Measurements from ENCODE around the gene UTP11.
A peak's percentile ranks its signal among the peaks of the same experiment; 100 is the strongest.

Gene UTP11

DNA sequence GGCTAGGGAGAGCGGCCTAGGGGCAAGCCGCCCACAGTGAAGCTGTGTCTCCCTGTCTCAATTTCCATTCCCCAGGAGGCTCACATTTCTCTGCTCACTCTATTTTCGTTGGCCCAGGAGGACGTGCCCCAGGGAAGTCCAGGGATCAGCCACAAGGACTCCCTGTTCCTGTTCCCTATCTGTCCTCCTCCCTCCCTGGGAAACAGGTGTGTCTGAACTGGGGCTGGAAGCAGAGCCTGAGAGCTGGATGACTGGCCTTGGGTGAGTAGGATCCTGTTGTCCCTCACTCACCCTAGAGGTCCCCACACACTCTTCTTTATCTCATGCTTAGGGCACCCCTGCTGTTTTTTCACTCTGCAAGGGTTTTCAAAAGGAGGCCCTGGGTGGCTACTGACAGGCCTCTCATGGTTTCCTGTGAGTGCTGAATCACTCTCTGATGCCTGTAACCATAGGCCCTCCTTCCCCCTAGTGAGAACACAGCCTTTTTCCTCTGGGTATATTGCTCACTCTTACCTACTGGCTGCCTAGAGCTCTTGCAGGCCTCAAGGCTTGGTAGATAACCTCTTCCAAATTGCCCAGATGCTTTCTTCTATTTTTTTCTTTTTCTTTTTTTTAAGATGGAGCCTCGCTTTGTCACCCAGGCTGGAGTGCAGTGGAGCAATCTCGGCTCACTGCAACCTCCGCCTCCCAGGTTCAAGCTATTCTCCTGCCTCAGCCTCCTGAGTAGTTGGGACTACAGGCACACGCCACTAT is 3.3 kb upstream of the UTP11 start:
- peaks cover 0 to 3% (median 0%) of the 10 kb centered on the region in 4 experiments for H3K36me3 ChIP-seq (ENCODE audit: control insufficient read depth in 4 of 4, insufficient read depth in 4 of 4, low read length in 3 of 4)
- H3K4me1 ChIP-seq (ENCODE audit: control extremely low read depth in 1 of 4, control insufficient read depth in 4 of 4, insufficient read depth in 4 of 4, low read length in 3 of 4), result peaks cover 9 to 64% (median 53%) of the 10 kb centered on the region in 4 experiments
- H3K27ac ChIP-seq (ENCODE audit: insufficient read depth in 1 of 2, low read depth in 1 of 2, low read length in 2 of 2, poor library complexity in 1 of 2, severe bottlenecking in 2 of 2), result peak overlapping the region; percentile 70 to 81
- H3K9me3 ChIP-seq (ENCODE audit: control extremely low read depth in 1 of 5, control insufficient read depth in 4 of 5, insufficient read depth in 2 of 5, low read depth in 1 of 5, low read length in 4 of 5), result no peaks in the 10 kb centered on the region
- ChIA-PET POLR2A (interaction anchor here (1.5 to 2.6 kb wide), 2 partner anchors 9 to 13 kb away, joined by 4 to 15 read pairs; no protein-coding TSS in a partner anchor), CTCF (interaction anchor here (0.7 to 23.3 kb wide), 4 partner anchors 11 to 29 kb away, joined by 3 to 445 read pairs (median 20); partner anchors contain the start of gene SF3A3)
- no peaks in the 10 kb centered on the region for H3K27me3 ChIP-seq (replicated peaks in 2 of 5; ENCODE audit: control insufficient read depth in 4 of 5, insufficient read depth in 5 of 5, low read length in 4 of 5)
- peak; percentile 87 to 97 (median 95) for DNase-seq
- H3K4me3 ChIP-seq (ENCODE audit: control insufficient read depth in 1 of 7, extremely low read depth in 1 of 7, insufficient read depth in 4 of 7, low read depth in 2 of 7, low read length in 6 of 7), result peak overlapping the region in 2 of 7 experiments; percentile 16 to 23
- WGBS (ENCODE audit: insufficient coverage), result 67% methylated on average over 7 of the region's 8 CpGs

DNA sequence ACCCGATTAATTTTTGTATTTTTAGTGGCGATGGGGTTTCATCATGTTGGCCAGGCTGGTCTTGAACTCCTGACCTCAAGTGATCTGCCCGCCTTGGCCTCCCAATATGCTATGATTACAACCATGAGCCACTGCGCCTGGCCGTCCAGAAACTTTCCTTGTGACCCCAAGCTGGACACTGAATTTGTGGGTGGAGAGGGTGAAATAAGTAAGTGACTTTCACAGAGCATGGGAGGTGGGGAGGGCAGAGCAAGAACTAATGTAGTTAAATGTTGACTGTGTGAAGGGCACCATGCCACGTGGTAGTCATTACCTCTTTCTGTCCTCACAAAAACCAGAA is 2.7 kb upstream of the UTP11 start:
- peak overlapping the region; percentile 22 to 81 for H3K27ac ChIP-seq (ENCODE audit: insufficient read depth in 1 of 2, low read depth in 1 of 2, low read length in 2 of 2, poor library complexity in 1 of 2, severe bottlenecking in 2 of 2)
- no peaks in the 10 kb centered on the region for H3K9me3 ChIP-seq (ENCODE audit: control extremely low read depth in 1 of 5, control insufficient read depth in 4 of 5, insufficient read depth in 2 of 5, low read depth in 1 of 5, low read length in 4 of 5)
- CTCF ChIA-PET, result interaction anchor here (2.9 to 23.3 kb wide), 3 partner anchors 10 to 13 kb away, joined by 14 to 445 read pairs (median 25); partner anchors contain the start of gene SF3A3
- H3K27me3 ChIP-seq (replicated peaks in 2 of 5; ENCODE audit: control insufficient read depth in 4 of 5, insufficient read depth in 5 of 5, low read length in 4 of 5), result no peaks in the 10 kb centered on the region
- H3K4me1 ChIP-seq (ENCODE audit: control extremely low read depth in 1 of 4, control insufficient read depth in 4 of 4, insufficient read depth in 4 of 4, low read length in 3 of 4), result peaks cover 9 to 63% (median 50%) of the 10 kb centered on the region in 4 experiments
- H3K36me3 ChIP-seq (ENCODE audit: control insufficient read depth in 4 of 4, insufficient read depth in 4 of 4, low read length in 3 of 4), result peaks cover 0 to 5% (median 0%) of the 10 kb centered on the region in 4 experiments
- POLR2A ChIA-PET, result interaction anchor here (1.5 to 2.6 kb wide), 2 partner anchors 10 to 13 kb away, joined by 4 to 15 read pairs; no protein-coding TSS in a partner anchor
- no peak overlapping the region for H3K4me3 ChIP-seq (ENCODE audit: control insufficient read depth in 1 of 7, extremely low read depth in 1 of 7, insufficient read depth in 4 of 7, low read depth in 2 of 7, low read length in 6 of 7)
- 90% methylated on average over 2 of the region's 6 CpGs for WGBS (ENCODE audit: insufficient coverage)
- no peak for DNase-seq

DNA sequence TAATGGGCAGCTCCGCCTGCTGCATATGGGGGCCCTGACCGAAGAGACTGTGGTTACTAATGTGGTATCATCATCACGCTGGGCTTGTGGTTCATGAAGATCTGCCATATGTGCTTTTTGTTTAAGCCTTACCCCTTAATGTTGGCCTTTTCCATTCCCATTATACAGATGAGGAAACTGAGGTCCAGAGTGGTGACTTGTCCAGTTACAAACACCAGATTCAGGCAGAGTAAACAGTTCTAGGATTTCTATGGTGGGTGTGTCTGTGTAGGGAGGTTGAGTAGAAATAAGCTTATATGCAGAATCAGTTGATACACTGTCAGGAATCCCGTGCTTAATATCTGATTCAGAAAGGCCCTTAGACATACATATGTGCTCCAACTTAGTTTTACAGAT is 691 bp downstream of the UTP11 start:
- H3K9me3 ChIP-seq (ENCODE audit: control extremely low read depth in 1 of 5, control insufficient read depth in 4 of 5, insufficient read depth in 2 of 5, low read depth in 1 of 5, low read length in 4 of 5), result no peaks in the 10 kb centered on the region
- ChIA-PET CTCF (interaction anchor here (1.1 to 23.3 kb wide), 2 partner anchors 17 to 806 kb away, joined by 4 to 445 read pairs; partner anchors contain the start of gene SF3A3), POLR2A (interaction anchor here (0.8 to 3.1 kb wide), 5 partner anchors 12 to 24 kb away, joined by 3 to 17 read pairs (median 3); partner anchors contain the start of gene SF3A3)

DNA sequence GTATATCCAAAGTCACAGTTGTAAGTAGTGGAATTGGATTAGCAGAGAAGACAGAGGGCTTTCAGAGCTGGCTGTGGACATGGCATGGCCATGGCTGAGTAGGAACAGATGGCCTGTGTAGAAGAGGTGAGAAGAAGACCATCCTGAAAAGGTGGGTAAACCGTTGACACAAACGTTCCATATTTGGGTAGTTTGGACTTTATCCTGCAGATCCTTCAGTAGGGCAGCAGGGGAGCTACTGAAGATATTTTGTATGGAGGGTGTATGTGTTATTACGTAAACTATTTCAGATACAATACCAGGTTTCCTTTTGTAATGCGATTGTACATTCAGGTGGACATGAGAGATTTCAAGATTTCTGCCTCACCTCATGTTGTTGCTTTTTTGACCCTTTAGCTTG is 1.6 kb downstream of the UTP11 start:
- Histone ChIP-seq H3K4me3 (ENCODE audit: control insufficient read depth in 1 of 7, extremely low read depth in 1 of 7, insufficient read depth in 4 of 7, low read depth in 2 of 7, low read length in 6 of 7) (peak overlapping the region in 2 of 7 experiments; percentile 92 to 98), H3K27ac (ENCODE audit: insufficient read depth in 1 of 2, low read depth in 1 of 2, low read length in 2 of 2, poor library complexity in 1 of 2, severe bottlenecking in 2 of 2) (peak overlapping the region in 1 of 2 experiments; percentile 96), H3K9me3 (ENCODE audit: control extremely low read depth in 1 of 5, control insufficient read depth in 4 of 5, insufficient read depth in 2 of 5, low read depth in 1 of 5, low read length in 4 of 5) (no peaks in the 10 kb centered on the region), H3K36me3 (ENCODE audit: control insufficient read depth in 4 of 4, insufficient read depth in 4 of 4, low read length in 3 of 4) (peaks cover 0 to 45% (median 32%) of the 10 kb centered on the region in 4 experiments), H3K27me3 (replicated peaks in 2 of 5; ENCODE audit: control insufficient read depth in 4 of 5, insufficient read depth in 5 of 5, low read length in 4 of 5) (no peaks in the 10 kb centered on the region), H3K4me1 (ENCODE audit: control extremely low read depth in 1 of 4, control insufficient read depth in 4 of 4, insufficient read depth in 4 of 4, low read length in 3 of 4) (peaks cover 7 to 58% (median 39%) of the 10 kb centered on the region in 4 experiments)
- ChIA-PET CTCF (interaction anchor here (1.1 to 23.3 kb wide), 4 partner anchors 10 to 805 kb away, joined by 4 to 445 read pairs (median 8); partner anchors contain the start of gene SF3A3), POLR2A (no interaction called here)
- 39% methylated on average over 2 of the region's 4 CpGs for WGBS (ENCODE audit: insufficient coverage)
- DNase-seq, result peak in 2 of 3 donors; percentile 38 to 46

More for the DNA sequence above, 691 bp downstream of the UTP11 start:
- peaks cover 0 to 36% (median 27%) of the 10 kb centered on the region in 4 experiments for H3K36me3 ChIP-seq (ENCODE audit: control insufficient read depth in 4 of 4, insufficient read depth in 4 of 4, low read length in 3 of 4)
- H3K27me3 ChIP-seq (replicated peaks in 2 of 5; ENCODE audit: control insufficient read depth in 4 of 5, insufficient read depth in 5 of 5, low read length in 4 of 5), result no peaks in the 10 kb centered on the region
- peak overlapping the region; percentile 90 to 96 for H3K27ac ChIP-seq (ENCODE audit: insufficient read depth in 1 of 2, low read depth in 1 of 2, low read length in 2 of 2, poor library complexity in 1 of 2, severe bottlenecking in 2 of 2)
- peaks cover 9 to 67% (median 46%) of the 10 kb centered on the region in 4 experiments for H3K4me1 ChIP-seq (ENCODE audit: control extremely low read depth in 1 of 4, control insufficient read depth in 4 of 4, insufficient read depth in 4 of 4, low read length in 3 of 4)
- 0% methylated on average over 1 of the region's 4 CpGs for WGBS (ENCODE audit: insufficient coverage)
- DNase-seq, result peak in 1 of 3 donors; percentile 72
- H3K4me3 ChIP-seq (ENCODE audit: control insufficient read depth in 1 of 7, extremely low read depth in 1 of 7, insufficient read depth in 4 of 7, low read depth in 2 of 7, low read length in 6 of 7), result peak overlapping the region; percentile 58 to 98 (median 84)

DNA sequence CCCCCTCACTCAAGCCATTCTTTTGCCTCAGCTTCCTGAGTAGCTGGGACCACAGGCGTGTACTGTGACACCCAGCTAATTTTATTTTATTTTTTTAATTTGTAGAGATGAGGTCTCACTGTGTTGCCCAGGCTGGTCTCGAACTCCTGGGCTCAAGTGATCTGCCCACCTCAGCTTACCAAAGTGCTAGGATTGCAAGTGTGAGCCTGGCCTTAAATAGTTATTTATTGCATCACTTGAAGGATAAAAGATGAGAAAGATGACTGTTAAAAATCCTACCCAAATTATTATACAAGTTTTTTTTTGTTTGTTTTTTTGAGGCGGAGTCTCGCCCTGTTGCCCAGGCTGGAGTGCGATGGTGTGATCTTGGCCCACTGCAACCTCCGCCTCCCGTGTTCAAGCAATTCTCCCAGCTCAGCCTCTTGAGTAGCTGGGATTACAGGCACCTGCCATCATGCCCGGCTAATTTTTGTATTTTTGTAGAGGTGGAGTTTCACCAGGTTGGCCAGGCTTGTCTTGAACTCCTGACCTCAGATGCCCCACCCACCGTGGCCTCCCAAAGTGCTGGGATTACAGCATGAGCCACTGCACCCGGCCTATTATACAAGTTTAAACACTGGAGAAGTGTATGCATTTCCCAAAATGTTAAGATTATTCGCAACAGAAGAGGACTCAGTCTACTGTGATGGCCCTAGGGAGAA is 2.3 kb downstream of the UTP11 start:
- Histone ChIP-seq H3K27me3 (replicated peaks in 2 of 5; ENCODE audit: control insufficient read depth in 4 of 5, insufficient read depth in 5 of 5, low read length in 4 of 5) (no peaks in the 10 kb centered on the region), H3K4me3 (ENCODE audit: control insufficient read depth in 1 of 7, extremely low read depth in 1 of 7, insufficient read depth in 4 of 7, low read depth in 2 of 7, low read length in 6 of 7) (no peak overlapping the region), H3K4me1 (ENCODE audit: control extremely low read depth in 1 of 4, control insufficient read depth in 4 of 4, insufficient read depth in 4 of 4, low read length in 3 of 4) (peaks cover 6 to 51% (median 32%) of the 10 kb centered on the region in 4 experiments), H3K27ac (ENCODE audit: insufficient read depth in 1 of 2, low read depth in 1 of 2, low read length in 2 of 2, poor library complexity in 1 of 2, severe bottlenecking in 2 of 2) (peak overlapping the region; percentile 0 to 96), H3K9me3 (ENCODE audit: control extremely low read depth in 1 of 5, control insufficient read depth in 4 of 5, insufficient read depth in 2 of 5, low read depth in 1 of 5, low read length in 4 of 5) (no peaks in the 10 kb centered on the region), H3K36me3 (ENCODE audit: control insufficient read depth in 4 of 4, insufficient read depth in 4 of 4, low read length in 3 of 4) (peaks cover 2 to 50% (median 37%) of the 10 kb centered on the region in 4 experiments)
- WGBS (ENCODE audit: insufficient coverage), result 94% methylated on average over 8 of the region's 11 CpGs
- DNase-seq, result no peak
- CTCF ChIA-PET, result interaction anchor here (1.2 to 23.3 kb wide), 3 partner anchors 9 to 18 kb away, joined by 7 to 445 read pairs (median 8); partner anchors contain the start of gene SF3A3
- POLR2A ChIA-PET, result no interaction called here

DNA sequence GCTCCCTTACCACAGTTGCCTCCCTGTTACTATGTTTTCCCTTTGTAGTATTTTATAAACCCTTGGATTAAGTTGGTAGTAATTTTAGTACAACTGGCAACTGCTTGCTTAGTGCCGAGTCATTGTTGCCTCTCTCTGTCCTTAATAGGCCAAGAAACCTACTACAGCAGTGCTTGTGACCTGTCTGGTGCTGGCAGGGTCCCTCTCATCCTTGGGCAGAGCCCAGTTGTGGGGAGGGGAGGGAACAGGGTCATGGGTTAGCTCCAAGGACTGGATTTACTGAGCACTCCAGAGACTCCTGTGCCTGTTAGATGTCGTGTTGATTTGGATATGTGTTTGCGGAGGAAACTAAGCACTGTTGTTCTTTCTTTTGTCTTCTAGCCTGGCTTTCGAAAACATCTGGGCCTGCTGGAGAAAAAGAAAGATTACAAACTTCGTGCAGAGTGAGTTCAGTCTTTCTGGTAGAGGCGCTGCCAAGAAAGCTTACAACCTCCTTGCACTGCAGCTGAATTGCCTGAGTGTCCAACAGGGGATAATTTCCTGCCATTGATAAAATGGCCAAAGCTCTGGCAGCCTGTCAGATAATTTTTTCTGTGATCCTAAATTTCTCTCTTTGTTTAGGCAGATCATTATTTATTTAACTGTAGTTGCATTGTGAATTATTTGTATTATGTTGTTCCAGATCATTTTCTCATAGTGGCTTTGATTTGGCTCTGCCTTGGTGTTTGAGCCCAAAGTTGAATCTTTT is 3.6 kb downstream of the UTP11 start:
- Histone ChIP-seq H3K27ac (ENCODE audit: insufficient read depth in 1 of 2, low read depth in 1 of 2, low read length in 2 of 2, poor library complexity in 1 of 2, severe bottlenecking in 2 of 2) (peak overlapping the region in 1 of 2 experiments; percentile 56), H3K4me3 (ENCODE audit: control insufficient read depth in 1 of 7, extremely low read depth in 1 of 7, insufficient read depth in 4 of 7, low read depth in 2 of 7, low read length in 6 of 7) (no peak overlapping the region), H3K36me3 (ENCODE audit: control insufficient read depth in 4 of 4, insufficient read depth in 4 of 4, low read length in 3 of 4) (peaks cover 10 to 61% (median 45%) of the 10 kb centered on the region in 4 experiments), H3K27me3 (replicated peaks in 2 of 5; ENCODE audit: control insufficient read depth in 4 of 5, insufficient read depth in 5 of 5, low read length in 4 of 5) (no peaks in the 10 kb centered on the region), H3K4me1 (ENCODE audit: control extremely low read depth in 1 of 4, control insufficient read depth in 4 of 4, insufficient read depth in 4 of 4, low read length in 3 of 4) (peaks cover 4 to 40% (median 24%) of the 10 kb centered on the region in 4 experiments), H3K9me3 (ENCODE audit: control extremely low read depth in 1 of 5, control insufficient read depth in 4 of 5, insufficient read depth in 2 of 5, low read depth in 1 of 5, low read length in 4 of 5) (no peaks in the 10 kb centered on the region)
- WGBS (ENCODE audit: insufficient coverage), result 68% methylated on average over 4 of the region's 6 CpGs
- POLR2A ChIA-PET, result no interaction called here
- CTCF ChIA-PET, result interaction anchor here (0.7 to 23.3 kb wide), 4 partner anchors 9 to 31 kb away, joined by 3 to 445 read pairs (median 4); partner anchors contain the start of gene SF3A3
- no peak for DNase-seq
